ENCODE measurements around the gene SLC35F4.
"Not testable (repeated sequence)": the region's sequence is repeated elsewhere in the genome, so short reads cannot be mapped to it uniquely, and the experiment has no call there.

The SLC35F4 gene

DNA sequence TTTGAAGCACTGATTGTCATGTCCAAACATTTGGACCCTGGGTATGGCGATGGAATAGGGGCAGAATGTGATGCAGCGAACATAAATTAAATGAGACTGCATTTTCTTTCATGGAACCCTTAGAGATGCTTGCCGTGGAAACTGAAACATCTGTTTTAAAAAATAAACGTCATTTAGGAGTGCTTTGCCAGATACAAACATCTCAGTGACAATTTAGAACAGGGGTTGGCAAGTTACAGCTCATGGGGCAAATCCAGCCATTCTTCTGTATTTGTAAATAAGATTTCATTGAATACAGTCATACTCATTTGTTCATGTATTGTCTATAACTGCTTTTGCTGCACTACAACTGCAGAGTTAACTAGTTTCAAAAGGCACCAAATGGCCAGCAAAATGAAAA, 51.2 kb downstream of the SLC35F4 start:
- no peak overlapping the region for H3K4me3 ChIP-seq

DNA sequence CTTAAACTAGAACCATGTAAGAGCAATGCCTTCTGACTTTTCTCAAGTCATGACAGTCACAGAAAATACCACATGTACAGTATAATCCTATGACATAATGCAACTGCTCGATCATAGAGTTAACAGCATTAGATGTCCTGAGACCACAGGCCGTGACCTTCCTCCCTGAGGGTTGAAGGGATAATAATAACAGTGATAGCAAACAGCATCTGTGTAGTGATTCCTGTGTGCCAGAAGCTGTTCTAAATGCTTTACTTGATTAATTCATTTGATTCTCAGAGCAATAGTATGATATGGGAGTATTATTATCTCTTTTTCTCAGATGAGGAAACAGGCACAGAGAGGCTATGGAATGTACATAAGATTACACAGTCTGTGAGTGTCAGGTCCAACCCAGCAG, 53.2 kb downstream of the SLC35F4 start:
- Histone ChIP-seq H3K4me3 (no peak overlapping the region), H3K27ac (no peak overlapping the region)

More for the DNA sequence above, 51.2 kb downstream of the SLC35F4 start:
- H3K27ac ChIP-seq, result no peak overlapping the region

DNA sequence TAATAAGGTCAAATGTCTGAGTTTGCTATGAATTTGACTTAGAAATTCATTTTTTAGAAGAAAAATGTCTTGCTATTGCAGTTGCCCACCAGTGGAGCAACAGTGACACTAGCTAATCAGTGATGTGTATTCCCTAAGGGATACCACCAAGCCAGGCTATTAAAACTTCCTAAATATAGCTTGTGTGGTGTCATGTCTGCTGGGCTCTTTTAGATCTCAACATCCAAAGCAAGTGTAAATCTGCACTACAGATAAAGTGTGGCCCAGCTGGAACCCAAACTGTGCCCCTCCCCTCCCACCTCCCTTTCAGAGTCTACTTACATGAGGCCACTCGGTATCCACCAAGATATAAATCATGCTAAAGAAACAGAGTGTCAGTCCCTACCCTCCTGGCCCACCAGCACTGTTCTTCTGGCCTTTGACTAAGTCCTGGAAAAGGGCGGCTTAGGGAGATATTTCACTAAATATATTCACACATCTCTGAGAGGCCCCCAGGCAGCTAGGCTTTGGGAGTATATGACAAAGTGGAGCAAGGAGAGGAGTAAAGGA, 53.8 kb downstream of the SLC35F4 start:
- no peak overlapping the region for H3K27ac ChIP-seq
- no peak overlapping the region for H3K4me3 ChIP-seq

DNA sequence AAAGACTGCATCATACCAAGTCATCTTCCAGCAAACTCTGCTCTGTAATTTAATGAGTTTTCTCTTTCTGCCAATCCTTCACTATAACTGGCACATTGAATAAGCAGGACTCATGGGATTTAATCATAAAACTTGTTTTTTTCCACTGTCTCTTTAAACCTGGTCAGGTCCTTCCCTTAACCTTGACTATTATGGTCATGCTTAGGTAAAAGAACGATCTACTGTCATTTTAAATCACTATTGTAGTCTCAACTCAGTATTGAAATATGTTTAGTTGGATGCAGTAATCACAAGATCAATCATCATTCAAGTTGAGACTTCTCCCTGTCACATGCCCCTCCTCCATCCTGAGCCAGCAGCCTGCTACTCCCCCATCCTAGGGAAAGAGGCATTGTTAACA, 56.1 kb downstream of the SLC35F4 start:
- Histone ChIP-seq H3K27ac (no peak overlapping the region), H3K4me3 (no peak overlapping the region)

DNA sequence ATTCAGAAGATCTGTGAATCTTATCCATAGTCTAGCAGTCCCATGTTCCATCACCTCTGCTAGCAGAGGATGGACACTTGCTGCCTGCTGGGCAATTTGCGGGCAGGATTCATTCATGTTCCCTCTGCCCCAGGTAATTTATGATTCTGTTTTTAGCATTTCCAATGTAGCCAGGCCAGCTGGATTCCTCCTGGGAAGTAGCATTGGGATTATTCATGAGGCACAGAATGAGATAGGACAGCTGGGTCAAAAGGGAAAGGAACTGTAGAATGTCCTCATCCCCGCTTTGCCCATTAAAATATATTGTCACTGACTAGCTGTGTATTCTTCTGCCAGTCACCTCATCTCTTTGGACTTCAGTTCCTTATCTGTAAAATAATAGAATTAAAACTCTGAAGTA, 68.7 kb downstream of the SLC35F4 start:
- Histone ChIP-seq H3K27ac (no peak overlapping the region), H3K4me3 (no peak overlapping the region)

DNA sequence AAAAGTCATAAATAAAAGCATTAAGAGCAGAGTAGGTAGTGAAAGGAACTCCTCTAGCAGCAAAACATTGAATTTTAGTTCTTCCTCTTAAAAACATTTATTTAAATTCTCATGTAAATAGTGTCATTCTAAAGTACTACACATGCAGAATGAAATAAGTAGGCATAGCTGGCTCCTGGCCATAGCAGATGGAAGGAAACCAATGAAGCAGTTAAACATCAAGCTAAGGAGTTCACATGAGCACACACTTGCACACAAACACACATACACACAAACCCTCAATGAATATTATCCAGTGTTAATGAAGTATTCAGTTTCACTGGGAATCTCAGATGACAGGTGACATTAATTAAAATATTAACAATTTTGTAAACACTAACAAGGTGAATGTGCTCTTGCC, 69.3 kb downstream of the SLC35F4 start:
- no peak overlapping the region for H3K4me3 ChIP-seq
- H3K27ac ChIP-seq, result no peak overlapping the region

DNA sequence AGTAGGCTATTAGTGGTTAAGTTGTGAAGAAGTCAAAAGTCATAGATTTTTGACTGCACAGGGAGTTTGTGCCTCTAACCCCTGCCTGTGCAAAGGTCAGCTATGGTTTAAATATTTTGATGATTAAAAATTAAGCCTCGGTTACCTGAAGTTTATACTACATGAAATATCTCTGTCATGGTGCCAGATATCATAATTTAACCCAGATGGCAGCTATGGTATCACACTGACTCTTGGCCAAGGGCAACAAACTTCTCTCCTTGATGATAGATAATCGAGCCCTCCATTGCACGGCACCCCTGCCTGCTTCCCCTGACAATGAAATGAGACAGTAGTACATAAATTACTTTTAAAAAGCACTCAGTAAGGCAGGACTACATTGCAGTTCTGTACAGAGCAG, 80.8 kb downstream of the SLC35F4 start:
- no peak overlapping the region for H3K4me3 ChIP-seq
- H3K27ac ChIP-seq, result no peak overlapping the region

DNA sequence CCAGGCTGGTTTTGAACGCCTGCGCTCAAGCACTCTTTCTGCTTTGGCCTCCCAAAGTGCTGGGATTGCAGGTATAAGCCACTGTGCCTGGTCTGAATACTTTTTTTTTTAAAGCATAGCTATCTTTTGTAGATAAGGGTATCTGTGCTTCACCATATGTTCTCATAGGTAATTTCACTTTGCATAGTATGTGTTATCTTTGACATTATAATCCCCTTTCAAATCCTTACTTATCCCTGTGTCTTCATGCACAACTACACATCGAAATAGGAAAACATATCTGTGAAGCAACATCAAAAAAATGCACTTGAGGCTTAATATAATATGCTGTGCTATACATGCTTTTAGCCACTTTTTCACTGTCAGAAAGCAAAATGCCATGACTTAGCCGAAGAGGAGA, 94.1 kb downstream of the SLC35F4 start:
- H3K27ac ChIP-seq, result no peak overlapping the region
- no peak overlapping the region for H3K4me3 ChIP-seq

DNA sequence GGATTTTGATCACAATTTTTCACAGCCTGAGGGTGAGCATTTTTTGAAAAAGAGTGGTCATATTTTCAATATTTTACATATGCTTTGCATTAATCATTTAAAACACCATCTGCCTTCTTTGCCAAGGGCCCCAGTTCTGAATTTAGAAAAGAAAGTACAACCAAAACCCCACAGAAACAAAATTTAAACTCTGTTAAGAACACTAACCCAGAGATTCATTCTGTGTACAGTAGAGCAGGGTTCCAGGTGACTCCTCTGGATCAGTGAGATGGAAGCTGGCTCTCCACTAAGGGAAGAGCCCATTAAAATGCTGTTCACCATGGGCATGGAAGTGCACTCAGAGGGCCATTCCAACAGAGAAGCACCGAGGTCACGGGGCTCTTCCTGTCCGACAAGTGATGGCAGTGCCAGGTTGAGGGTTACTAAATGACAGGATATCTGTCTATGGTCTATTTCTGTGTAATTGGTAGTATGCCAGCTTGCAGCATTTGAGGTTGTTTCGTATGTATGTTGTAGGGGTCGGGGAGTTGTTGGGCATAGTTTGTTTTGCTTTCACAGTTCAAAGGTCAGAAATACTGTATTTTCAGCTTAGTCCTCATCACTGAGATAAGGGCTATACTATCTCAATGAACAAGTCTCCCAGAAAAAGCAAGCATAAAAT, 95.9 kb downstream of the SLC35F4 start:
- no peak overlapping the region for H3K4me3 ChIP-seq
- no peak overlapping the region for H3K27ac ChIP-seq

DNA sequence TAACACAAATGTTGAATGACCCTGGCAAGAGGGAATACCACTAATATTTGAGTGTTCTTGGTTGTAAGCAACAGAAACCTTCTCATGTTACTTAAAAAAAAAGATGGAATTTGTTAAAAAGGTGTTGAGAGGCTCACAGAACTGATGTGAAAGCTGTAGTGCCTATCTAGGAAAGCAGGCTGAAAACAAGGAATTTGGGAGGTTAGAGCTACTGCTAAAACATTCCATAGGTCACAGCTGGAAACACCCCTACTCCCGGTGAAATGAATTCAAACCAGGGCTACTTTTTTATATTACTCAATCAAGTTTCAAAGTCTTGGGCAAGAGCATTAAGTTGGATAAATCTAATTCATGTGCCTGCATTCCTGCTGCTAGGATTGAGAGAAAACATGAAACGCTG, 104.1 kb downstream of the SLC35F4 start:
- no peak overlapping the region for H3K27ac ChIP-seq

DNA sequence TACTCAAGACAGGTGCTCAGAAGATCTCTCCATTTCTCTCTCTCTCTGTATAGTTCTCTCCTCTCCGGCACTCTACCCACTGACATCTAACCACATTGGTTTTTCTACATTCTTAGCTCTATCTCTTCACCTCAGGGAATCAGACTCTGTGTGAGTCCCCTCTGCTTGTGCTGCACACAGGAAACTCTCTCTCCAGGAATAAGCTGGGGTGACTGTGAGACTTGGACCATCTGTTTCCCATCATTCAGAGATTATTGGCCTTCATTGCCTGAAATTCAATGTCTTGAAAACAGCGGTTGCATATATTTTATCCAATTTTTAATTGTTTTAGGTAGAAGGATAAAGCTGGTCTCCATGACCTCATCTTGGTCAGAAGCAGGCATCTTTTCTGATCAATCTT, 105.0 kb downstream of the SLC35F4 start:
- Histone ChIP-seq H3K27ac (no peak overlapping the region), H3K4me3 (no peak overlapping the region)

More for the DNA sequence above, 104.1 kb downstream of the SLC35F4 start:
- H3K4me3 ChIP-seq, result no peak overlapping the region

DNA sequence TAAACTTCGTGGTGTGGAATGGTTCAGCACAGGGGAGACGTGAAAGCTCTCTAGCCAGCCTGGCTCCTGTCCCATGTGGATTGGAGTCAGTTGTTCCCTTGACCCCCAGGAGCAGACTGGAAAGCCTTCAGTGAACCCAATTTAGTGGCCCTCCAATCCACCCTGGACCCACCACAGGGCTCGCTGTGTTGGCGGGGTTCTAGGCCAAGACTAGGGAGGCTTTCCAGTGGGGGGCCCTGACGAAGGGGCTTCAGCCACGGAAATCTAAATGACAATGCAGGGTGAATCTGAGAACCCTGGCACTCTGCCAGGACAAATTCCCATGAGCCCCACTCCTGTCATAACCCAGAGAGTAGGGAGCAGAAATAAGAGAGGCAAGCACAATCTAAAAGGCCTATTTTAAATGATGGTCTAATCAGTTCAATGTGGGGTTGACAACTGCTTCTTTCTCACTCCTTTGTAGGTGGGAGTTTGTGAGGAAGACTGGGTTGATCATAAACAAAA, 110.8 kb downstream of the SLC35F4 start:
- Histone ChIP-seq H3K27ac (no peak overlapping the region), H3K4me3 (no peak overlapping the region)

DNA sequence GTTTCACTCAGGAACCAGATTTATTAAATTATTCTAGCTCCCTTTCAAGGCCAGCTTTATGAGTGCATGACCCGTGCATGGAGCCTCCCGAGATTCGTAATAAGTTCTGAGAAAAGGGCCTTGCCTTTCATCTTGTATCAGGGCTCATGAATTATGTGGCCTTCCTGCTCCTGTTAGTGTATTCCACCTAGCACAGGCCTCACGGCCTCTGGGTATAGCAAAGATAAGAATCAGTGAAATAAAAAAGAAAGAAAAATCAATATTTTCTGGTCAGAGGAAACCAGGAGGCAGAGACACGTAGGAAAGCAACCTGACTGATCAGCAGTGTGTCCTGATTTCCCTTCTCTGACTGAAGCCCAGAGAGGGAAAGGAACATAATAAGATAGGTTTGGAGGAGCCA, 111.4 kb downstream of the SLC35F4 start:
- no peak overlapping the region for H3K27ac ChIP-seq

DNA sequence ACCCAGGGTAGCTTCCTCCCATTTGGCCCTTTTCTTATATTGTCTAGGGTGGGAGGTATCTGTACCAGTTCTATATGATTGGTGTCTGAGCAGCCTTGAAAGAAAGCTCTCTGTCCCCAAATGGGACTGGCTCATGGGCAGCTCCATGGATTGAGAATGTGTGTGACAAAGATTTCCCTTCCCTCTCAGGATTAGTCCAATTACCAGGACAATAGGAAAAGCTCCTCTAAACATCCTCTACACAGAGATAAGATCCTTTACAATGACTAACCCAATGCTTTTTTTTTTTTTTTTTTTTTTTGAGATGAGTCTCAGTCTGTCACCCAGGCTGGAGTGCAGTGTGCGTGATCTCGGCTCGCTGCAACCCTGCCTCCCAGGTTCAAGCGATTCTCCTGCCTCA, 112.1 kb downstream of the SLC35F4 start:
- Histone ChIP-seq H3K4me3 (no peak overlapping the region), H3K27ac (no peak overlapping the region)

More for the DNA sequence above, 111.4 kb downstream of the SLC35F4 start:
- H3K4me3 ChIP-seq, result no peak overlapping the region

DNA sequence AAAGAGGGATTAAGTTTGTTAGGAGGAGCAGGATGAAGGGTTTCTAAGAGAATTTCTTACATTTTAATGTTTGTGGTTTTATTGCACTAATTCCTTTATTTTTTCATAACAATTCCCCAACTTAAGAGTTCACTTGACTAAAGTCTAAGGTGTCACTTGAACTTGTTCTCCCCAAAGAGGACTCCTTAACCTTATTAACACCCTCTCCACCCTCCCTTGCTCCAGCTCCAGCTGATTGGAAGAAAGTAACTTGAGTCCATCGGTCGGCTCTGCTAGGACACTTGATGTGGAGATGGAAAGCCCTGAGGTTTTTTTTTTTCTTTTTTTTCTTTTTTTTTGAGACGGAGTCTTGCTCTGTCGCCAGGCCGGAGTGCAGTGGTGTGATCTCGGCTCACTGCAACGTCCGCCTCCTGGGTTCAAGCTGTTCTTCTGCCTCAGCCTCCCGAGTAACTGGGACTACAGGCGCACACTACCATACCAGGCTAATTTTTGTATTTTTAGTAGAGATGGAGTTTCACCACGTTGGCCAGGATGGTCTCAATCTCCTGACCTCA, 113.7 kb downstream of the SLC35F4 start:
- not testable (repeated sequence) for H3K4me3 ChIP-seq, H3K27ac ChIP-seq

DNA sequence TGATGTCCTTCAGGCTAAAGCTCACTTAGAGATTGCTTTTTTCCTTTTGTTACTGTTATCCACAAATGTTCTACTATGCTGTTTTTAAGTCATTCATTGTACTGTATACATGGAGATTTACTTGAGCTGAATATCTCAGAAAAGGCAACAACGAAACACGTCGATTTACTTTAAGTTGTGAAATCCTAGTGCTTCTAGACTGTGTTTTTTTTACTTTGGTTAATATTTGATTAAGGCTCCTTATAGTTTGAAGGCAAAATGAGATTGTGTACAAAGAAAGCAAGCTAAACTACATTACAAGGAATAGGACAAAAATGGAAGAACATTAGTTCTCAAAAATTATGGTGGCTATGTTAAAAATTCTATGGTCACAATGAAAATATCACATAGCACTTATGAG, 114.5 kb downstream of the SLC35F4 start:
- no peak overlapping the region for H3K27ac ChIP-seq

DNA sequence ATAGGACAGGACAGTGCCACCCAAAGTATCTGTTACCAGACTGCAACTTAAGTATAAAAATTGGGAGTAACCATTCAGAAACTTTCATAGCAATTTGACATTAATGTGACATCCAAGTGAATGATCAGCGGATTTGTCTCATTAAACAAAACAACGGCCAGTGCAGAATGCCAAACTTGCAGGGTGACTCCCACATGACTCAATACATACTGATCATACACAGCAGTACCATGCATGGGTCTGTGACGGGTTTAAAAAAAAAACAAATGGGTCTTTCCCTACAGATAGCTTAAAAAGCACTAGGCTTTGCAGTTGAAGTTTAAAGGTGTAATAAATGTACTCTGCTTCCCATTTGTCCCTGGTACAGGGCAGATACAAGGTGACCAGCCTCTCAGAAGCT, 116.6 kb downstream of the SLC35F4 start:
- no peak overlapping the region for H3K27ac ChIP-seq
- no peak overlapping the region for H3K4me3 ChIP-seq

More for the DNA sequence above, 114.5 kb downstream of the SLC35F4 start:
- no peak overlapping the region for H3K4me3 ChIP-seq

DNA sequence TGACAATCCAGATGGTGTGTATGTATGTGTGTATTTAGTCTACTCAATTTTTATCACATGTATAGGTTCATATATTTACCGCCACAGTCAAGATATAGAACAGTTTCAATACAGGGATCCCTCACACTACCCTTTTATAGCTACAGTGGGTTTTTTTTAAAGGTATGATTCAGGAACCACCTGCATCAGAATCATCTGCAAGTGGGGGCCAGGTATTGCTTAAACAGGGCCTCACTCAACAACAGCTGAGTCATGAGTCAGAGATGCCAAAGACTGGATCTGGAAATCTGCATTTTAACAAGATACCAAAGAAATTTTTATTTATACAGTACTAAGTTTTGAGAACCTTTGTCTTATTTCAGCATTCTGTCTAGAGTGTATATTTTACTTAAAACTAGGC, 117.6 kb downstream of the SLC35F4 start:
- Histone ChIP-seq H3K27ac (no peak overlapping the region), H3K4me3 (no peak overlapping the region)

DNA sequence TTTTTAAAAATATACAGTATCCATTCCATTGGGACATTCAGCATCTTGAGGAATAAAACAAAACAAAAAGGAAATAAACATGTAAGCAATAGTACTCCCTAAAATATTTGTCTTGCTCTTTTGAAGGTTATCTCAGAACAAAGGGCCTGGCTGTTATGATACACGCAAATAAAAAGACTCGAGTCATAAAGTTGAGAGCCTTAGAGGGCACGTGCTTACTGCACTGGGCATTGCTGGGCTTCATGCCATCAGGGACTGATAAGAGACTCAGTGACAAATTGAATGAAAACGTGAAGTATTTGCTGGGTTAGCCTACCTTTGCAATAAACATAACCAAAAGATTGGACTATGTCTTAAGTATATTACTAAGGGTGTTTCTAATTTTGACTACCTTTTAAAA, 118.9 kb downstream of the SLC35F4 start:
- no peak overlapping the region for H3K27ac ChIP-seq

DNA sequence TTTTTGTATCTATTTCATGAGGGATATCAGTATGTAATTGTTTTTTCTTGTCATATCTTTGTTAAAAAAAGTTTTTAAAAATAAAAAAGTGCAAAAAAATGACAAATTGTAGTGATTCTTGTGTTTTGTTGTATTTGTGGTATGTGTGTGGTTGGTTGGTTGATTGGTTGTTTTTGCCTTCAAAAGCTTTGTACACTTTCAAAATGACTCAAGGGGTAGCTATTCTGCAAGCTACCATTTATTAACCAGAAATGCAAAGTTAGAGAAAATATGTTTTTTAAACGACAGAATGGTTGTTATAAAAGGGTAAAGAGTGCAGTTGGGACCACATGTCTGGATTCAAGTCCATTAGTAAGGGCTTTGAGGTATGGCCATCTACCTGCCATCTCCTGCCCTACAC, 119.3 kb downstream of the SLC35F4 start:
- Histone ChIP-seq H3K27ac (no peak overlapping the region), H3K4me3 (no peak overlapping the region)

More for the DNA sequence above, 118.9 kb downstream of the SLC35F4 start:
- no peak overlapping the region for H3K4me3 ChIP-seq

DNA sequence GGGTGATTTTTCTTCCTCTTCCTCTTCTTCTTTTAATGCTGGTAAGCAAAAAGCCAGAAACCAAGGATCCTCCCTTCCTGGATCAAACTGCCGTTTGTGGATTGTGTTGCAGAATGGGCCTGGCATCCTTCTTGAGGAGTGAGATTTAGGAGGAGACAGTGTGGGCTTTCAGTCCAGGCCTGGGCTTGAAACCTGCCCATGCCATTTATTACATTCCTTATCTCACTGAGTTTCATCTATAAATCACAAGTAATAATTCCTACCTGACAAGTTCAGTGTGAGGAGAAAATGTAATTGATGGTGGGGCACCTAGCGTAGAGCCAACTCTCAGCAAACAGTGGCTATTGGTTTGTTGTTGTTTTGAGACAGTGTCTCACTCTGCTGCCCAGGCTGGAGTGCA, 126.4 kb downstream of the SLC35F4 start:
- H3K4me3 ChIP-seq, result no peak overlapping the region
- no peak overlapping the region for H3K27ac ChIP-seq

DNA sequence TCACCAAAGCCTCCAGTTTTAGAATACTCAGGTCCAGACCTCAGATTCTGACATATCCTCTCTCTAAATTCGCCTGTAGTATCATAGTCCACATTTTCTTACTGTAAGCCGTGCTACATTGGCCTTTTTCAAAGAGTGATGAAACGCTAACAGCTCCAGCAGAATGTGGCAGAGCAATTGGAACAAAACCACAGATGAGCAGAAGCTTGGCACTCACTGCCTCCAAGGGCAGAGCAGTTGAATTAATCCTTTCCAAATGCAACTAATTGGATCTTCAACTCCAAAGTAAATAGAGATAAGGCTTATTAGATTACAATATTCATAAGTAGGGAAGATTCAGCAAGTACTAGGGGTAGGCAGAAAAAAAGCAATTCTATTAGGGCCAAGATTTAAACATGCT, 128.3 kb downstream of the SLC35F4 start:
- H3K4me3 ChIP-seq, result no peak overlapping the region

More for the DNA sequence above, 128.3 kb downstream of the SLC35F4 start:
- H3K27ac ChIP-seq, result no peak overlapping the region

Measured in skin epidermis (tissue), 12 donors.